GM12878 (cell line): ENCODE results near the gene SMAD2. TPM values are rescaled to one million over a fixed set of nuclear protein-coding genes. Genes with fewer than 3 reads are reported as not detected.

ENCODE experiments used
- ATAC-seq: fragments of 200-7000 bp; cut with Tn5 transposase; 3 replicates; pipeline ENCODE4 v1.9.1; 2020; ENCODE audit warnings: mild to moderate bottlenecking, moderate library complexity
- BruUV-seq: library from RNA; stranded (reverse); fragments of 400-500 nt; replicated peaks from 2 replicates; lab custom pipeline; 2021; lab: Mats Ljungman, UMichigan
- CTCF ChIA-PET: fragments of 300-600 bp; sonication (Branson Sonifier 250); formaldehyde crosslinking; extraction: SDS; loops from one replicate; lab custom pipeline; 2021; ENCODE audit warnings: inconsistent platforms; lab: Yijun Ruan, JAX
- POLR2A ChIA-PET: fragments of 350-600 bp; formaldehyde crosslinking; extraction: SDS; loops from one replicate; lab custom pipeline; 2021; ENCODE audit warnings: inconsistent platforms; lab: Charles Lee
- RAD21 ChIA-PET: fragments of 300-600 bp; sonication (Branson Sonifier 250); formaldehyde crosslinking; loops from one replicate; lab custom pipeline; 2023; ENCODE audit warnings: antibody characterized with exemption; ENCODE audit not compliant: unreplicated experiment; lab: Charles Lee
- SMC1A ChIA-PET: fragments of 300-600 bp; sonication (Branson Sonifier 250); formaldehyde crosslinking; loops from one replicate; lab custom pipeline; 2023; ENCODE audit not compliant: unreplicated experiment, uncharacterized antibody; lab: Charles Lee
- DNase-seq: peaks from one replicate; pipeline ENCODE4 v3.0.0-alpha.2; 2011; ENCODE audit warnings: low read depth, low spot score
- FAIRE-seq: peaks from 3 replicates; lab custom pipeline; 2011; peaks lifted over from hg19 to GRCh38; lab: Jason Lieb, UNC
- H2AFZ ChIP-seq: 2 replicates; pipeline ENCODE4 v1.6.0; 2011; ENCODE audit warnings: low read depth, low read length, control low read depth; ENCODE audit not compliant: control insufficient read depth
- H3K27ac ChIP-seq: 2 replicates; pipeline ENCODE4 v1.5.1; 2011; ENCODE audit warnings: control low read depth; ENCODE audit not compliant: control insufficient read depth, insufficient read depth
- H3K27me3 ChIP-seq, 2 experiments: replicated peaks in 1 of 2; 2 replicates each; pipeline versions ENCODE4 v1.6.0 to v1.6.1; 2011; ENCODE audit warnings: low read length in 1 of 2; ENCODE audit not compliant: control insufficient read depth in 2 of 2, insufficient read depth in 2 of 2
- H3K36me3 ChIP-seq, 2 experiments: 2 replicates each; pipeline ENCODE4 v1.5.1; 2011; ENCODE audit warnings: low read length in 1 of 2; ENCODE audit not compliant: control insufficient read depth in 2 of 2, insufficient read depth in 2 of 2
- H3K4me1 ChIP-seq: 2 replicates; pipeline ENCODE4 v1.6.1; 2011; ENCODE audit warnings: mild to moderate bottlenecking, low read length, moderate library complexity, mixed read lengths; ENCODE audit not compliant: control insufficient read depth, insufficient read depth
- H3K4me2 ChIP-seq: 2 replicates; pipeline ENCODE4 v1.6.0; 2011; ENCODE audit warnings: control low read depth; ENCODE audit not compliant: control insufficient read depth, insufficient read depth
- H3K4me3 ChIP-seq: fragments of 200-600 bp; sonication (generic); 2 replicates; pipeline ENCODE4 v1.5.1; 2016
- H3K79me2 ChIP-seq: 2 replicates; pipeline ENCODE4 v1.6.0; 2011; ENCODE audit warnings: low read length; ENCODE audit not compliant: control insufficient read depth, insufficient read depth
- H3K9ac ChIP-seq: 2 replicates; pipeline ENCODE4 v1.8.0; 2011; ENCODE audit warnings: low read length, control low read depth, mixed read lengths; ENCODE audit not compliant: control insufficient read depth, insufficient read depth
- H3K9me3 ChIP-seq: replicated peaks from 3 replicates; pipeline ENCODE4 v1.5.1; 2011; ENCODE audit warnings: mild to moderate bottlenecking, low read length; ENCODE audit not compliant: control insufficient read depth, insufficient read depth
- H4K20me1 ChIP-seq: 2 replicates; pipeline ENCODE4 v1.6.0; 2011; ENCODE audit not compliant: control insufficient read depth, insufficient read depth
- NBN ChIP-seq: fragments of 450-650 bp; IDR thresholded peaks from 2 replicates; pipeline ENCODE4 v1.6.1; 2016
- RUNX3 ChIP-seq: IDR thresholded peaks from 2 replicates; pipeline ENCODE4 v1.6.1; 2012; ENCODE audit warnings: low read length, inconsistent platforms
- SMARCA5 ChIP-seq: fragments of 450-650 bp; IDR thresholded peaks from 2 replicates; pipeline ENCODE4 v1.6.1; 2017; ENCODE audit warnings: mild to moderate bottlenecking
- ZSCAN29 ChIP-seq: fragments of 450-650 bp; IDR thresholded peaks from 2 replicates; pipeline ENCODE4 v1.6.1; 2017; ENCODE audit warnings: mild to moderate bottlenecking, moderate library complexity
- WGBS: methylation state at CpG from one replicate; pipeline ENCODE4 v1.1.6; 2016; ENCODE audit warnings: low lambda C conversion rate; ENCODE audit not compliant: insufficient replicate concordance, insufficient coverage; ENCODE audit errors: missing lambda C conversion rate; 5-methylcytosine and 5-hydroxymethylcytosine counted together
- in situ Hi-C: fragments of 300-500 bp; cut with MboI; formaldehyde crosslinking; loops from 9 replicates; pipeline ENCODE4 v1.14.3; 2018; ENCODE audit warnings: mixed read lengths
- intact Hi-C: fragments of 100-400 bp; cut with micrococcal nuclease; formaldehyde crosslinking; loops from one replicate; pipeline ENCODE4 v1.14.2; 2022; ENCODE audit not compliant: unreplicated experiment
- polyA plus RNA-seq, 11 experiments: library from polyadenylated mRNA; depleted of rRNA in 4 of 11; unstranded in 6 of 11; stranded (reverse) in 5 of 11; fragments of >200 nt; fragmentation: Nextera tagmentation in 4 of 11; fragmentation: Illumina TruSeq in 1 of 11; extraction: Ambion mirVana in 4 of 11; extraction: Trizol in 1 of 11; gene quantifications; 1 replicate in 1 of 11; 2 replicates in 10 of 11; pipeline versions ENCODE4 v1.2.1 to v1.2.3, GENCODE V29; 2011 to 2016; ENCODE audit warnings: inconsistent platforms in 2 of 11, missing spikeins in 2 of 11, low read depth in 1 of 11
- total RNA-seq, 4 experiments: library from RNA; depleted of rRNA in 3 of 4; stranded (reverse); fragments of >200 nt in 3 of 4; fragmentation: Illumina TruSeq in 1 of 4; extraction: Trizol in 1 of 4; gene quantifications; 2 replicates each; pipeline versions ENCODE4 v1.2.1 to v1.2.3, GENCODE V29; 2013 to 2021
- TF ChIP-seq, protein P1 (sequence below), 3 experiments: IDR thresholded peaks in 2 of 3; conservative IDR thresholded peaks in 1 of 3; 2 replicates each; pipeline ENCODE4 v1.5.1; 2011; ENCODE audit warnings: low read depth in 3 of 3, low read length in 3 of 3, mild to moderate bottlenecking in 3 of 3, control low read depth in 2 of 3, moderate library complexity in 2 of 3, inconsistent platforms in 1 of 3, mixed read lengths in 1 of 3; ENCODE audit not compliant: control insufficient read depth in 2 of 3, insufficient read depth in 1 of 3; ENCODE audit errors: extremely low read depth in 1 of 3

SMAD2 gene
- total and polyA plus RNA-seq, 10 of the 15 experiments (the other 5 are each of a cell fraction or from before 2014, with no cell fraction given), result 28.8 to 111 (median 65.8) TPM

GRCh38 chr18:47871288-47871687 lies 59.2 kb downstream of the SMAD2 start:
- no peak overlapping the region for H3K27ac ChIP-seq
- WGBS, result 94% methylated on average over 3 of the region's 3 CpGs
- CTCF ChIA-PET, result interaction anchor here (0.8 to 1.7 kb wide), 8 partner anchors 9 to 99 kb away, joined by 3 to 5 read pairs (median 4); no protein-coding TSS in a partner anchor
- H3K4me3 ChIP-seq, result no peak overlapping the region
- no peak for DNase-seq
- TF ChIP-seq NBN, result no peak
- TF ChIP-seq, protein P1, sequence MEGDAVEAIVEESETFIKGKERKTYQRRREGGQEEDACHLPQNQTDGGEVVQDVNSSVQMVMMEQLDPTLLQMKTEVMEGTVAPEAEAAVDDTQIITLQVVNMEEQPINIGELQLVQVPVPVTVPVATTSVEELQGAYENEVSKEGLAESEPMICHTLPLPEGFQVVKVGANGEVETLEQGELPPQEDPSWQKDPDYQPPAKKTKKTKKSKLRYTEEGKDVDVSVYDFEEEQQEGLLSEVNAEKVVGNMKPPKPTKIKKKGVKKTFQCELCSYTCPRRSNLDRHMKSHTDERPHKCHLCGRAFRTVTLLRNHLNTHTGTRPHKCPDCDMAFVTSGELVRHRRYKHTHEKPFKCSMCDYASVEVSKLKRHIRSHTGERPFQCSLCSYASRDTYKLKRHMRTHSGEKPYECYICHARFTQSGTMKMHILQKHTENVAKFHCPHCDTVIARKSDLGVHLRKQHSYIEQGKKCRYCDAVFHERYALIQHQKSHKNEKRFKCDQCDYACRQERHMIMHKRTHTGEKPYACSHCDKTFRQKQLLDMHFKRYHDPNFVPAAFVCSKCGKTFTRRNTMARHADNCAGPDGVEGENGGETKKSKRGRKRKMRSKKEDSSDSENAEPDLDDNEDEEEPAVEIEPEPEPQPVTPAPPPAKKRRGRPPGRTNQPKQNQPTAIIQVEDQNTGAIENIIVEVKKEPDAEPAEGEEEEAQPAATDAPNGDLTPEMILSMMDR (IDR thresholded peaks at IDR 0.05 in 2 of 3, conservative IDR thresholded peaks at IDR 0.05 in 1 of 3; ENCODE audit: control insufficient read depth in 2 of 3, extremely low read depth in 1 of 3, insufficient read depth in 1 of 3, low read depth in 3 of 3, low read length in 3 of 3), result no peak
- no peak for TF ChIP-seq ZSCAN29
- TF ChIP-seq RUNX3, result no peak
- no peak for TF ChIP-seq SMARCA5
- peaks cover 0 to 3% of the 10 kb centered on the region in 2 experiments; a peak in 3 of 4 replicates for H3K36me3 ChIP-seq
- H2AFZ ChIP-seq, result no peak overlapping the region
- no TSS peak for BruUV-seq
- H3K9me3 ChIP-seq, result no peaks in the 10 kb centered on the region
- H4K20me1 ChIP-seq, result no peaks in the 10 kb centered on the region; the same call in 1 of the 2 replicates
- ATAC-seq, result no peak
- no peaks in the 10 kb centered on the region for H3K4me1 ChIP-seq
- POLR2A ChIA-PET, result interaction anchor here (0.8 kb wide), 1 partner anchor 194 kb away, joined by 3 read pairs; no protein-coding TSS in a partner anchor
- RAD21 ChIA-PET, result no interaction called here
- intact Hi-C loops (no loop called here), in situ Hi-C loops (no loop called here)
- H3K27me3 ChIP-seq, result no peaks in the 10 kb centered on the region
- SMC1A ChIA-PET, result interaction anchor here (0.8 to 1.4 kb wide), 5 partner anchors 9 to 28 kb away, joined by 3 to 4 read pairs (median 3); no protein-coding TSS in a partner anchor
- H3K79me2 ChIP-seq, result peaks cover 2% of the 10 kb centered on the region
- no peak overlapping the region for H3K4me2 ChIP-seq
- no peak overlapping the region for H3K9ac ChIP-seq
- no peak for FAIRE-seq
